GM23248 (cell line): ENCODE measurements around the gene MOB1A. TPM values are rescaled to one million over a fixed set of nuclear protein-coding genes. Genes with fewer than 3 reads are reported as not detected.

Source experiments
- DNase-seq: peaks from one replicate; pipeline ENCODE4 v3.0.0-alpha.2; 2015
- H2AFZ ChIP-seq: fragments of 200-600 bp; sonication (generic); 2 replicates; pipeline ENCODE4 v1.6.1; 2016; ENCODE audit warnings: antibody characterized with exemption
- H3F3A ChIP-seq: fragments of 200-600 bp; sonication (generic); 2 replicates; pipeline ENCODE4 v1.6.1; 2016; ENCODE audit warnings: mild to moderate bottlenecking, antibody characterized with exemption, mixed run types; ENCODE audit not compliant: insufficient read depth
- H3K27ac ChIP-seq: fragments of 200-600 bp; sonication (generic); 2 replicates; pipeline ENCODE4 v1.5.1; 2016; ENCODE audit warnings: mild to moderate bottlenecking
- H3K27me3 ChIP-seq: fragments of 200-600 bp; sonication (generic); replicated peaks from 2 replicates; pipeline ENCODE4 v1.6.1; 2016; ENCODE audit warnings: mild to moderate bottlenecking; ENCODE audit not compliant: insufficient read depth
- H3K36me3 ChIP-seq: fragments of 200-600 bp; sonication (generic); 2 replicates; pipeline ENCODE4 v1.6.1; 2016; ENCODE audit warnings: low read depth, mild to moderate bottlenecking
- H3K4me1 ChIP-seq: fragments of 200-600 bp; sonication (generic); 2 replicates; pipeline ENCODE4 v1.6.1; 2016; ENCODE audit warnings: mild to moderate bottlenecking; ENCODE audit not compliant: insufficient read depth
- H3K4me2 ChIP-seq: fragments of 200-600 bp; sonication (generic); one replicate; pipeline ENCODE4 v1.6.1; 2016; ENCODE audit warnings: mild to moderate bottlenecking; ENCODE audit not compliant: unreplicated experiment
- H3K4me3 ChIP-seq: fragments of 200-600 bp; sonication (generic); 2 replicates; pipeline ENCODE4 v1.5.1; 2016; ENCODE audit warnings: mild to moderate bottlenecking
- H3K79me2 ChIP-seq: fragments of 200-600 bp; sonication (generic); 2 replicates; pipeline ENCODE4 v1.6.1; 2016; ENCODE audit warnings: mild to moderate bottlenecking; ENCODE audit not compliant: insufficient read depth
- H3K9ac ChIP-seq: fragments of 200-600 bp; sonication (generic); 2 replicates; pipeline ENCODE4 v1.6.1; 2016; ENCODE audit warnings: mild to moderate bottlenecking
- H3K9me2 ChIP-seq: fragments of 200-600 bp; sonication (generic); 2 replicates; pipeline ENCODE4 v1.6.1; 2016; ENCODE audit warnings: mixed run types, mild to moderate bottlenecking, moderate library complexity; ENCODE audit not compliant: insufficient read depth
- H3K9me3 ChIP-seq: fragments of 200-600 bp; sonication (generic); one replicate; pipeline ENCODE4 v1.6.1; 2017; ENCODE audit warnings: low read depth
- H4K20me1 ChIP-seq: fragments of 200-600 bp; sonication (generic); 2 replicates; pipeline ENCODE4 v1.6.0; 2016; ENCODE audit not compliant: insufficient read depth
- EZH2 ChIP-seq: fragments of 200-600 bp; sonication (generic); IDR thresholded peaks from 2 replicates; pipeline ENCODE4 v1.6.1; 2018; ENCODE audit warnings: antibody characterized with exemption, mild to moderate bottlenecking; ENCODE audit not compliant: insufficient read depth, poor library complexity, severe bottlenecking
- EZH2phosphoT487 ChIP-seq: fragments of 200-600 bp; sonication (generic); IDR thresholded peaks from 2 replicates; pipeline ENCODE4 v1.6.1; 2018; ENCODE audit warnings: antibody characterized with exemption, moderate library complexity, mild to moderate bottlenecking, low read depth; ENCODE audit not compliant: insufficient read depth
- WGBS, 2 experiments: methylation state at CpG; one replicate each; pipeline ENCODE4 v1.1.6; 2015 to 2017; ENCODE audit warnings: low lambda C conversion rate in 2 of 2, low coverage in 1 of 2; ENCODE audit errors: missing lambda C conversion rate in 2 of 2; 5-methylcytosine and 5-hydroxymethylcytosine counted together
- in situ Hi-C: fragments of 300-500 bp; cut with MboI; formaldehyde crosslinking; loops from 2 replicates; pipeline ENCODE4 v1.15.0; 2020
- polyA plus RNA-seq: library from polyadenylated mRNA; unstranded; fragments of >200 nt; fragmentation: Nextera tagmentation; extraction: Ambion mirVana; gene quantifications from 2 replicates; pipeline ENCODE4 v1.2.1, GENCODE V29; 2016
- total RNA-seq: library from RNA; depleted of rRNA; stranded (reverse); fragments of >200 nt; shearing (Covaris generic); gene quantifications from 2 replicates; pipeline ENCODE4 v1.2.3, GENCODE V29; 2014

The MOB1A gene
- total and polyA plus RNA-seq, 2 experiments from 2014 or later: 92.2 to 120 TPM

DNA sequence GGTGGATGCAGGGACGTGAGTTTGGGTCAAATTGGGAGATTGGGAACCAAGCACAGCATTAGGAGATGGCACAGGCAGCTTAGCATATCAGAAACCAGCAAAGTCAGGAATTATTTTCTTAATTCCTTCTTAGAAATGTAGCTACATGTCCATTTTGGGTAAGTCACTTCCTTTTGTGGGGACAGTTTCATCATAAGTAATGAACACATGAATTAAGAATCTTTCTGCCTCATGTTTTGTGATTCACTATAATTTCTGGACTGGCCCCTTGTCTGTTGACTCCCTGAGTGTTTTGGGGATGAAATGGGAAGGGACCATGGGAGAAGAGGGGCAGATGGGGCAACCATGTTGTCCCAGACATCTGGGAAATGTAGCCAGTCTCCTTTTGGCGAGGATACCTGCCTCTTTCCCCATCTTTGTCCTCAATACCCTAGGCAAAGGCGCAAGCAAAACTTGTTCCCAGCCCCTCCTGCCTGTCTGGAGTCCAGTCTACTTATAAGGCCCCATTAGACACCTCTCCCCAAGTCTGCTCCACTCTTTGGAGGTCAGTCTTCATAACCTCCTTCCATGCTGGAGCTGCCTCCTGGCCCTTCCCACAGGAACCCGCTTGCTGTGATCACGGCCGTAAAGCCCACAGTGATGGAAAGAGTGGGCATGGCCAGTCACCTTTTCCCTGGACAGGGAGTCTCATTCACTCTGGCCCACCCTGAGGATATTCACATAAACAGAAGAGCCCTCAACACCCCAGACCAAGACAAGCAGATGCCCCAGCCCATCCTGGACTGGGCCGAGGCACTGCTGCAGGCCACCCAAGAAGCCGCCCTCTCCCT is 45.5 kb upstream of the MOB1A start:
- Histone ChIP-seq H3K9ac (peak overlapping the region; percentile 40; the same call in 1 of the 2 replicates), H3K27me3 (no peaks in the 10 kb centered on the region), H3K79me2 (no peaks in the 10 kb centered on the region), H3K9me2 (no peaks in the 10 kb centered on the region), H3K27ac (peak overlapping the region; percentile 59), H3K4me1 (peaks cover 22% of the 10 kb centered on the region), H3K36me3 (0 out of 2 replicates have a peak, but pooled peaks cover 10% of the 10 kb centered on the region), H2AFZ (no peak overlapping the region), H3F3A (peaks cover 30% of the 10 kb centered on the region), H3K9me3 (no peaks in the 10 kb centered on the region), H4K20me1 (no peaks in the 10 kb centered on the region), H3K4me3 (no peak overlapping the region), H3K4me2 (peak overlapping the region; percentile 4)
- in situ Hi-C loops: no loop called here
- TF ChIP-seq EZH2phosphoT487: no peak
- no peak for TF ChIP-seq EZH2
- WGBS, 2 experiments: 84 to 85% methylated on average over 8 of the region's 8 CpGs
- DNase-seq: peak; percentile 63

DNA sequence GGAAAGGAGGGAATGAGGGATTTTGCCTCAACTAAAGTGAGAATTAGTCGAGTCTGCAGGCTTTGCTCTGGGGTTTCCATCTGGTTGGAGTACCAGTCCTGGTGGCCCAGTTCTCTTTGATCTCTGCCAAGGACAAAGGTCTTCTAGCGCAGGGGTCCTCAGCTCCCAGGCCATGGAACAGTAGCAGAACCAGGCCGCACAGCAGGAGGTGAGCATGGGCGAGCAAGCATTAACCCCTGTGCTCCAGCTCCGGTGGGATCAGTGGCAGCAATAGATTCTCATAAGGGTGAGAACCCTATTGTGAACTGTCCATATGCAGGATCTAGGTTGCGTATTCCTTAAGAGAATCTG is 43.6 kb upstream of the MOB1A start:
- peaks cover 36% of the 10 kb centered on the region for H3F3A ChIP-seq
- DNase-seq: no peak
- no peak overlapping the region for H3K9ac ChIP-seq
- no peaks in the 10 kb centered on the region for H3K79me2 ChIP-seq
- TF ChIP-seq EZH2 (no peak), EZH2phosphoT487 (no peak)
- H3K36me3 ChIP-seq: peaks cover 26% of the 10 kb centered on the region
- H3K4me2 ChIP-seq: no peak overlapping the region
- 91 to 98% methylated on average over 6 of the region's 6 CpGs for WGBS, 2 experiments
- H2AFZ ChIP-seq: no peak overlapping the region
- H3K27ac ChIP-seq: no peak overlapping the region
- H4K20me1 ChIP-seq: no peaks in the 10 kb centered on the region
- H3K9me2 ChIP-seq: no peaks in the 10 kb centered on the region
- in situ Hi-C loops: no loop called here
- H3K4me1 ChIP-seq: peaks cover 22% of the 10 kb centered on the region
- H3K27me3 ChIP-seq: no peaks in the 10 kb centered on the region
- no peak overlapping the region for H3K4me3 ChIP-seq
- no peaks in the 10 kb centered on the region for H3K9me3 ChIP-seq

- Histone ChIP-seq H3F3A (peaks cover 40% of the 10 kb centered on the region), H2AFZ (no peak overlapping the region), H3K4me3 (no peak overlapping the region), H3K27ac (no peak overlapping the region), H3K36me3 (peaks cover 31% of the 10 kb centered on the region), H3K79me2 (no peaks in the 10 kb centered on the region), H3K9me2 (no peaks in the 10 kb centered on the region), H3K9me3 (no peaks in the 10 kb centered on the region), H3K4me2 (no peak overlapping the region), H4K20me1 (no peaks in the 10 kb centered on the region), H3K27me3 (no peaks in the 10 kb centered on the region), H3K4me1 (peaks cover 22% of the 10 kb centered on the region), H3K9ac (no peak overlapping the region)
- DNase-seq: no peak
- TF ChIP-seq EZH2phosphoT487 (no peak), EZH2 (no peak)
- in situ Hi-C loops: no loop called here
- 97 to 99% methylated on average over 6 of the region's 6 CpGs for WGBS, 2 experiments
Observed at GRCh38 chr2:74221604-74222299, 43.1 kb upstream of the MOB1A start.

GRCh38 chr2:74221091-74221490 is 42.4 kb upstream of the MOB1A start:
- Histone ChIP-seq H3K9ac (no peak overlapping the region), H3K4me3 (no peak overlapping the region), H3F3A (peaks cover 40% of the 10 kb centered on the region), H3K36me3 (peaks cover 38% of the 10 kb centered on the region), H3K9me2 (no peaks in the 10 kb centered on the region), H3K4me1 (peaks cover 22% of the 10 kb centered on the region), H3K4me2 (no peak overlapping the region), H3K27ac (no peak overlapping the region), H3K27me3 (no peaks in the 10 kb centered on the region), H3K79me2 (no peaks in the 10 kb centered on the region), H4K20me1 (no peaks in the 10 kb centered on the region), H3K9me3 (no peaks in the 10 kb centered on the region), H2AFZ (no peak overlapping the region)
- in situ Hi-C loops: no loop called here
- DNase-seq: no peak
- TF ChIP-seq EZH2phosphoT487 (no peak), EZH2 (no peak)
- 95 to 98% methylated on average over 6 of the region's 6 CpGs for WGBS, 2 experiments
